NCI-H1092 treated with DMSO at 0.1 percent for 48 hours (cell line): ENCODE measurements around the gene FREM3.
"Not testable (repeated sequence)": the region's sequence is repeated elsewhere in the genome, so short reads cannot be mapped to it uniquely, and the experiment has no call there.

Experiments
- DNase-seq: peaks from one replicate; lab custom pipeline; 2025; lab: John Stamatoyannopoulos, UW

The FREM3 gene

DNA sequence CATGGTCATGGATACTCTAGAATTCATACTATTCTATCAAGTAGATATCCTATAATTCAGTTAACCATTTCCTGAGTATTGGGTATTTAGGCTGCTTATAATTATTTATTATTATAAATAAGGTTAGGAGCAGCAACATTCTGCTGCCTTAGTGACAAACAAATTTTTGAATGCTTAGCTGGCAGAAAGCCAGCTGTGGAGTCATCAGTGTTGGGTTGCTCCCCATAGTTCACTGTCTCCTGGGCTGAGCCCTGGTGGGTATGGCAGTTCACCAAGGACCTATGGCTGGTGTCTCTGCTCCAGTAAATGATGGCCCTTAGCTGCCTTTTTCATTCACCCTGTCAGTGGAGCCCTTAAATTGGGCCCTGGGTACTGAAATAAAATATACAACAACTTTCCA is 125.1 kb downstream of the FREM3 start:
- DNase-seq = no peak

DNA sequence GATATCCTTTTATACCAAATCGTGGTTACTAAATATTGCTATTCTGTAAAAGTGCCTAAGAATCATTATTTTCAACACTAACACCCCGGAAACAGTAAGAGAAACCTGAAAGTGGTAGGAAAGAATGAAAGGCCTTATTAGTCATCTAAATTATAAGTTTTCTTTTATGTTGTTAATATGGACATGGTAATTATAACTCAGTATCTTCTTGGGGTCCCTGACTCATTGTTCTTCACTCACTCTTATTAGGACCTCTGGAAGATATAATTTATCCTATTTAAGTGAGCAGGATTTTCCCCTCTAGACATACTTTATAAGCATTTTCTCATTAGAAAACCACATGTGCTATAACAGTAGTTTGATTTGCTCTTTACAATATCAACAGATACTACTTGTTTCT is 136.0 kb downstream of the FREM3 start:
- DNase-seq = no peak

DNA sequence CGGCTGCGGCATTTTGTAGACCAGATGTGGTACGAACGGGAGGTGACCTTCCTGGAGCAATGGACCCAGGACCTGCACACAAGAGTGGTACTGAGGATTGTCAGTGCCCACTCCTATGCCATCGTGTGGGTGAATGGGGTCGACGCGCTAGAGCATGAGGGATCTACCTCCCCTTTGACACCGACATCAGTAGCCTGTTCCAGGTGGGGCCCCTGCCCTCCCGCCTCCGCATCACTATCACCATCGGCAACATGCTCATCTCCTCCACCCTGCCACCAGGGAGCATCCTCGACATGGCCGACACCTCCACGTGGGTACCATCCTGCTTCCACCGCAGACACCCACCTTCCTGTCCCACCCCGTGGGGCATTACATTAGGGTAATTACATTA is 140.7 kb downstream of the FREM3 start:
- no peak for DNase-seq

DNA sequence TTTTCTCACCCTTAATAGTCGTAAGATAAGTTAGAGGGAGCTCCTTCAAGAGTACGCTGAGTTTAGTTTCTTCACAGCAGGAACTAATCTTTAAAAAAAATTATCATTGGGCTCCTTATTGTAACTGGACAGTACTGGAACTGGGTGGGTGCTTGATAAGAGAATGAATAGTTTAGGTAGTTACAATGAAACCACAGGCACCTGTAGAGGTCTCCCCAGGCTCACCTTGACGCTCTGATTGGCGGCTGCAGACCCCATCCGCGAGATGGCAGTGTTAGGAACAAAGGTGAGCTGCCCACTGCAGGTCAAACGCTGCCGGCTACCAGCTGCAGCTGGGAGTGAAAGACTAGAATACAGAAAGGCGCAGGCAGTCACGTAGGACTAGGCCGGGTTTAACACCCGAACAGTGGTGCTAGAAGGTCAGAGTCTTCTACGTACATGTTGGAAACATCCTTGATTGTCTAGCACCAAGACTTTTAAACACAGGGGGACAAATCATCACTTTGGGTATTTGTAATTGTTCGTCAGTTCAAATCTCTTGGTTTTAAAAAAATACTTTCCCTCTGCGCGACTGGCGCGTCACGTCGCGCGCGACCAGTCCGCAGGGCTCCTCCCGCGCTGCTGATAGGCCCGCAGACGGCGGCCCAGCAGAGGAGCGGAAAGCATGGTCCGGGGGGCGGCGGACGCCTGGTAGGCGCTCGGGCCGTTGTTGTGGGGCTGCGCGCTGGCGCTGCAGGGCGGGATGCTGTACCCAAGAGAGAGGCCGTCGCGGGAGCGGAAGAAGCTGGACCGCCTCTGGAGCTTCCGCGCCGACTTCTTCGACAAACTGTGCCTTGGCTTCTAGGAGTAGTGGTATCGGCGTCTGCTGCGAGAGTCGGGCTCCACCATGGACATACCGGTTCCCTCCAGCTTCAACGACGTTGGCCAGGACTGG is 141.4 kb downstream of the FREM3 start:
- peak; percentile 89 for DNase-seq

DNA sequence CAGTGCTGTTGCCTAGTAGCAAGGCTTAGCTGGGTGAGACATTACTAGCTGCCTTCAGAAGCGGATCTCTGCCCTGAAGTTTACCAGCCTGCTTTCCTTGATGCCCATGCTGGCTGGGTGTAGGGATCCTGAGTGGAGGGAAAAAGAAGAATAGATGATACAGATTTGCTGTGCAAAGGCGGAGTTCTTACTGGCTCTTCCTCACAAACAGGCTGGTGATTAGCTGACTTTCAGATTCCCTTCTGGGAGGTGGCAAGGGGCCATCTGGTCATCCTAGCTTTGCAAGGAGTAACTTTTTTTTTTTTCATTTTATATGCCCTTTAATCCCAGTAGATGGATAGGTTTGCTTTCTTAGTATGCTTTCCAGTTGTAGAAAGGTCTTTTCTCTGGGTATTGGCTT is 142.2 kb downstream of the FREM3 start:
- DNase-seq = no peak

DNA sequence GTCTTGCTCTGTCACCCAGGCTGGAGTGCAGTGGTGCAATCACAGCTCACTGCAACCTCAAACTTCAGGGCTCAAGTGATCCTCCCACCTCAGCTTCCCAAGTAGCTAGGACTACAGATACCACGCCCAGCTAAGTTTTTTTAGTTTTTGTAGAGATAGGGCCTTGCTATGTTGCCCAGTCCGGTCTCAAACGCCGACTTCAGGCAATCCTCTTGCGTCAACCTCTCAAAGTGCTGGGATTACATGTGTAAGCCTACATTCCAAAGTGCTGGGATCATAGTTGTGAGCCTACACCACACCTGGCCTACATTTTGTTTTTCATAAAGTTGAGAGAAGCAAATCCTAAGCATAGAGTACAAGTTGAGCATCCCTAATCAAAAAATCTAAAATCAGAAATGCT is 144.8 kb downstream of the FREM3 start:
- no peak for DNase-seq

DNA sequence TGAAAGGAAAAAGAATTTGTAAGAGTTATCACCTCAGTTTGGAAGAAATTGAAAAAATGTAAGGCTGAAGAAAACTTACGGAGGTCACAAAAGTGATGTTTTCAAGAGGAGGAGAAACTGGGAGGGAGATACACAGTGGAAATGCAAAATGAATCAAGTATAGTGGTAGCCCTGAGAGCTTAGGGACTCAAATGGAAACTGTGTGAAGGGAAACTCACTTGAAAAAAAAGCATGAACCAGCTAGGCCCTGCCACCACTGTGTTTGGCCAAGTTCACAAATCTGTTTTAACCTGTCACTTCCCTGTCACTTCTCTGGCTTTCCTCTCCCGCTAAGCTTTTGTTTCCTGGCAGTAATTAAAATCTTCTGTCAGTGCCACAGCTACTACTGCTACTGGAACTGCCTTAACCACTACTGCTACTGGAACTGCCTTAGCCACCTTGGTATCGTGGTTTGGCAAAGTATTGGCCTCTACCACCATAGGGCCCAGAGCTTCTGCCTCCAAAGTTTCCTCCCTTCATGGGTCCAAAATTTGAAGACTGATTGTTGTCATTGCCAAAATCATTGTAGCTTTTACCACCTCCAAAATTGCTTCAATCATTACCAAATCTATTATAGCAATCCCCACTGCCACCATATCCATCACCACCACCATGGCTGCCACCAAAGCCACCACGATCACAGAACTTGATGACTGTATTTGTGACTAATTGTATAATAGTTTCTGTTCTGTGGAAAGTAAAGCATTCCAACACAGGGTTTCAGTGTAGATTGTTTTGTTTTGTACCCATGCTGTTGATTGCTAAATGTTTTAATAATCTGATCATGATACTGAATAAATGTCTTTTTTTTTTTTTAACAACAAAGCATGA is 145.5 kb downstream of the FREM3 start:
- no peak for DNase-seq

DNA sequence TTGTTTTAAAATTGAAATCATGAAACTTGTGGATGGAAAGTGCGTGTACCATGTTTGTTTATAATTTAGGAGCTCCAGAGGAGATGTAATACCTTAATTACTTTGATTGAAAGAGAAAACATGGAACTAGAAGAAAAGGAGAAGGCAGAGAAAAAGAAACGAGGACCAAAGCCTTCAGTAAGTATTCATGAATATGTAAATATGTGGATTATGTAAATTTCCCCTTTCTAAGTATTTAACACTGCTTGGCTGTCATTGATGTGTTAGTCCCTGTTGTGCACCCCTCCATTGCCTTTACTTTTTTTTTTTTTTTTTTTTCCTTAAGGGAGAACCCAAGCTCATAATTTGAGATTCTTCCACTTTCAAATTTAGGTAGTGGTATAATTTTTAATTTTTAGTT is 150.5 kb downstream of the FREM3 start:
- no peak for DNase-seq

DNA sequence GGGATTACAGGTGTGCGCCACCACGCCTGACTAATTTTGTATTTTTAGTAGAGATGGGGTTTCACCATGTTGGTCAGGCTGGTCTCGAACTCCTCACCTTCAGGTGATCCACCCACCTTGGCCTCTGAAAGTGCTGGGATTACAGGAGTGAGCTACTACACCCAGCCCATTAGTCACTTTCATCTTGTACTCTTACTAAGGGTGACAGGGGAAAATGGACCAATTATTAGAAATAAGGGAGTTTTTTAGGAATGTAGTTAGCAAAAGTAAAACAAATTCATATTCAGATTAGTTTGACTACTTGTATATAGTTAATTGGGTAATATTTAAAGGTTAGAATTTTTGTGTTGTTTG is 160.8 kb downstream of the FREM3 start:
- DNase-seq = no peak

DNA sequence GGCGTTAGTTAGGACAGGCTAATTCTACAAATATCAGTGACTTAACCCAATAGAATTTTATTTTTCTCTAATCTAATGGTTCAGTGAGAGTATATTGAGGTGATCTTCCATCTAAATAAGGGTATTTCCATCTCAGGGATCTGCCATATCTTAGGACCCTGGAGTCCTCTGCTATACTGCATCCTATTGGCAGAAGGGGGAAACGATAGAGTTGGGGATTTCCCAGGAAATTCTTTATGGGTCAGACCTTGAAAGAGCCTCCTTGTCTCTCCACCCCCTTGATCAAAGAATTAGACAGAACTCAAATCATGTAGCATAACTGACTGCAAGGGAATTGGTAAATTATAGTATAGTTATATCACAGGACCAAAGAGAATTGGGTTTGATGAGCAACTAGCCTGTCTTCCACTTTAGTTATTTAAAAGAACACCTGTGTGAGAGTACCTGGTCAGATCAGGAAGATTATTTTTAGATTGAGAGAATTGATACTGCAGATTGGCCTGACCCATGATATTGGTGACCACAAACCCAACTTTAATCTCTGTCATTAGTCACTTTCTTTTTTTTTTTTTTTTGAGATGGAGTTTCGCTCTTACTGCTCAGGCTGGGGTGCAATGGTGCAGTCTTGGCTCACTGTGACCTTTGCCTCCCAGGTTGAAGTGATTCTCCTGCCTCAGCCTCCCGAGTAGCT is 161.4 kb downstream of the FREM3 start:
- no peak for DNase-seq

DNA sequence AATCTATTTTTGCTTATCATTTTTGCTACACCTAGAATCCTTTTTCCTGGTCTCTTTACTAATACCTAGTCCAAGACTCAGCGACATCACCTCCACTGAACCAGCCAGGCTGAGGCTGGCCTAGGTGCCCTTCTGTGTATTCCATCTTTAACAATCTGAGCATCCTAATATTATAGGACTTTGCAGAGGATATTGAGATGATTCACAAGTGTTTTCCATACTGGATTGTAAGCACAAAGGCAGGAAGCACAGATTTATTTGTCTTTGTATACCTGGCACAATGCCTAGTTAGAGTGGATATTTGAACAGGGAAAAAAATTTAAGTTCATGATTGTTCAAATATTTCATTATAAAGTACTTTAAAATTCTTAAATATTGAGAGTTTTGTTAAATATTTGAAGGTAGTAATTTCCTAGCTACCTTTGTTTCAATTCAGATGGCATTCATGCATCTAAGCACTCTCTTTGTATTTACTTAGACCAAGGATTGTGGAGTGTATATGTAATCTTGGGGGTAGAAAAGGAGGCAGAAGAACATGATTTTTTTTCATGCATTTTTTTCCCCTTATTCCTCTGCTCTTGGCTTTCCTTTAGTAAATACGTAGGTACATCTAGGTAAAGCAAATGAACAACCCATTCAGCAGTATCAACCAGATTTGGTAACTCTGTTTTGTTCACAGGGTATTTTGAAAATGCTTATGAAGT is 168.5 kb downstream of the FREM3 start:
- no peak for DNase-seq

DNA sequence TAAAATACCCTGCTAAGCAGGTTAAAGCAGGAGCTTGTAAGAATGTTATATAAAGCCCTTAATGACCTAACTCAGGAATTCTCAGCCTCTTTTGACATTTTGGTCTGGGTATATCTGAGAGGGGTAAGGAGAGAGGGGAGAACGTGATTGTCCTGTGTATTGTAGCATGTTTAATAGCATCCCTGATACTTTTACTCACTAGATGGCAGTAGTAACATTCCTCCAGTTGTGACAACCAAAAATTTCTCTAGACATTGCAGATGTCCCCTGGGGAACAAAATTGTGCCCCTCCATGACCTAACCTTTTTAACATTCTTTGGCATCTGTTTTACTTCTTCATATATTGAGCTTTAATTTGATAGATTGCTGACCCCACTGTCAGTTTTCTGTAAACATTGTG is 169.1 kb downstream of the FREM3 start:
- DNase-seq = no peak

DNA sequence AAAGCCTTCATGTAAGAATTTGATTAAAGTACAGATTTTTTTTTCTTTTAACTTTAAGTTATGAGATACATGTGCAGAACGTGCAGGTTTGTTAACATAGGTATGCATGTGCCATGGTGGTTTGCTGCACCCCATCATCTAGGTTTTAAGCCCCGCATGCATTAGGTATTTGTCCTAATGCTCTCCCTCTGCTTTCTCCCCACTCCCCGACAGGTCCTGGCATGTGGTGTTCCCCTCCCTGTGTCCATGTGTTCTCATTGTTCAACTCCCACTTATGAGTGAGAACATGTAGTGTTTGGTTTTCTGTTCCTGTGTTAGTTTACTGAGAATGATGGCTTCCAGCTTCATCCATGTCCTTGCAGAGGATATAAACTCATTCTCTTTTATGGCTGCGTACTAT is 172.4 kb downstream of the FREM3 start:
- not testable (repeated sequence) for DNase-seq
